ENCODE measurements around the gene RFC2. TPM values are rescaled to one million over a fixed set of nuclear protein-coding genes. Genes with fewer than 3 reads are reported as not detected.

Gene RFC2
- total RNA-seq, 2 donors from 2014 or later = 15.6 to 21.9 TPM

DNA sequence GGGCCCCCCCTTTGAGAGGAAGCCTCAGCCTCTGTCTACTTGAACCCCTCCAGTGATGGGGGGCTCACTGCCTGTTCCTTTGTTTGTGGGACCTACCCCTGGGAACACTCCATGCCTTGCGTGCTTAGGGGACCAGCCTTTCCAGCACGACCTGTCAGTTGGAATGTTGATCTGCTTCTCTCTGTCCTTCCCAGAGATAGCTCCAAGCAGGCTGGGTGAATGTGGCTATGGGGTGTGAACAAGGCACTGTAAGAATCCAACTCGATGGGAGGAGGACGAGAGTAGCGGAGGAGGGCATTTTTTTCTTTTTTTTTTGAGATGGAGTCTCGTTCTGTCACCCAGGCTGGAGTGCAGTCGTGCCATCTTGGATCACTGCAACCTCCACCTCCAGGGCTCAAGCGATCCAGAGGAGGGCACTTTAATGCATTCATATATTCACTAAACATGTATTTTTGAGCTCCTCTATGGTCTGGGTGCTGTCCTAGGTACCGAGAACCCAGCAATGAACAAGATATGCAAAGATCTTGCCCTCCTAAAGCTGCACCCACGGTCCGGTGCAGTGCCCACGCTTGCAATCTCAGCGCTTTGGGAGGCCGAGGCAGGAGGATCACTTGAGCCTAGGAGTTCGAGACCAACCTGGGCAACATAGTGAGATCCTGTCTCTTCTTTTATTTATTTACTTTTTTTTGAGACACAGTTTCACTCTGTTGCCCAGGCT, 43.5 kb upstream of the RFC2 start:
- Histone ChIP-seq H3K9me3 (no peaks in the 10 kb centered on the region), H3K36me3 (no peaks in the 10 kb centered on the region), H3K4me1 (replicated peaks) (no peaks in the 10 kb centered on the region), H3K4me3 (no peak overlapping the region), H3K27me3 (replicated peaks; ENCODE audit: insufficient read depth) (no peaks in the 10 kb centered on the region), H3K27ac (no peak overlapping the region)
- intact Hi-C loops (cut with DNase I) = no loop called here
- 85% methylated on average over 15 of the region's 15 CpGs for WGBS
- DNase-seq (ENCODE audit: low spot score) = no peak
- TF ChIP-seq, protein P1, sequence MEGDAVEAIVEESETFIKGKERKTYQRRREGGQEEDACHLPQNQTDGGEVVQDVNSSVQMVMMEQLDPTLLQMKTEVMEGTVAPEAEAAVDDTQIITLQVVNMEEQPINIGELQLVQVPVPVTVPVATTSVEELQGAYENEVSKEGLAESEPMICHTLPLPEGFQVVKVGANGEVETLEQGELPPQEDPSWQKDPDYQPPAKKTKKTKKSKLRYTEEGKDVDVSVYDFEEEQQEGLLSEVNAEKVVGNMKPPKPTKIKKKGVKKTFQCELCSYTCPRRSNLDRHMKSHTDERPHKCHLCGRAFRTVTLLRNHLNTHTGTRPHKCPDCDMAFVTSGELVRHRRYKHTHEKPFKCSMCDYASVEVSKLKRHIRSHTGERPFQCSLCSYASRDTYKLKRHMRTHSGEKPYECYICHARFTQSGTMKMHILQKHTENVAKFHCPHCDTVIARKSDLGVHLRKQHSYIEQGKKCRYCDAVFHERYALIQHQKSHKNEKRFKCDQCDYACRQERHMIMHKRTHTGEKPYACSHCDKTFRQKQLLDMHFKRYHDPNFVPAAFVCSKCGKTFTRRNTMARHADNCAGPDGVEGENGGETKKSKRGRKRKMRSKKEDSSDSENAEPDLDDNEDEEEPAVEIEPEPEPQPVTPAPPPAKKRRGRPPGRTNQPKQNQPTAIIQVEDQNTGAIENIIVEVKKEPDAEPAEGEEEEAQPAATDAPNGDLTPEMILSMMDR (IDR thresholded peaks at IDR 0.05) = no peak
- TF ChIP-seq POLR2AphosphoS5 (IDR thresholded peaks at IDR 0.05) = no peak
- no peak for TF ChIP-seq POLR2A (IDR thresholded peaks at IDR 0.05)

DNA sequence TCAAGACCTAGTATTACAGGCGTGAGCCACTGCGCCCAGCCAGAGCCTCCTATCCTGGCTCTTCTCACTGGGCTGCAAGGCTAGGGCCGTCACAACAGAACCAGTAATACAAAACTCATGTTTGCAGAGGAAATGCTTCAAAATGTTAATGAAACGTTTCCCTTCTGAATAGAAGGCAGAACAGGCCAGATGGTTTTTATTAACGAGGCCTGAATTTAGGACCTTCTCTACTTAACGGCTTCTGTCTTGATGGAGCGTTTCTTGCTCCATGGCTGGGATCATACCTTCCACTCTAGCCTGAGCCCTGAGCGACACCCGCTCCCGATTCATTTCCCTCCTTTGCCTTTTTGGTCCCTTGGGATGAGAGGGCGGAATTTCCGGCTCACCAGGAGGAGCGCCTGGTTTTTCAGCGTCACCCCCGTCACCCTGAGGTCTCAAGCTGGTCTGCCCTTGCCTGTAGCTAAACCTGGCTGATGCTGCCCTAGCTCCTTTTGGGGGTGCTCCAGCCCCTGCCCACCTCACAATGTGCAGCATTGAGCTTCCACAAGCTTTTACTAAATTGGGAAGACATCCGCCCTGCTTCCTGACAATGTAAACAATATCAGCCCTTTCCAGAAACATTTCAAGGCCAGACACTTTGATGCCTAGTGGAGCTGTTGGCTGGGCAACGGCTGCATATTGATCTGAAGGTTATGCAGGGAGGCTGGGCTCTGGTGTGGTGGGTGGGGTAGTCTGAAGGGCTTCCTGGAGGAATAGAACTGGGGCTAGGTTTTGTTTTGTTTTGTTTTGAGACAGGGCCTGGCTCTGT, 40.2 kb upstream of the RFC2 start:
- Histone ChIP-seq H3K4me3 (no peak overlapping the region), H3K9me3 (no peaks in the 10 kb centered on the region), H3K36me3 (no peaks in the 10 kb centered on the region), H3K4me1 (replicated peaks) (peaks cover 4% of the 10 kb centered on the region), H3K27ac (no peak overlapping the region), H3K27me3 (replicated peaks; ENCODE audit: insufficient read depth) (no peaks in the 10 kb centered on the region)
- WGBS = 60% methylated on average over 17 of the region's 17 CpGs
- TF ChIP-seq POLR2AphosphoS5 (IDR thresholded peaks at IDR 0.05) = no peak
- TF ChIP-seq POLR2A (IDR thresholded peaks at IDR 0.05) = no peak
- TF ChIP-seq, protein P1 (IDR thresholded peaks at IDR 0.05) = no peak
- no peak for DNase-seq (ENCODE audit: low spot score)
- intact Hi-C loops (cut with DNase I) = no loop called here

DNA sequence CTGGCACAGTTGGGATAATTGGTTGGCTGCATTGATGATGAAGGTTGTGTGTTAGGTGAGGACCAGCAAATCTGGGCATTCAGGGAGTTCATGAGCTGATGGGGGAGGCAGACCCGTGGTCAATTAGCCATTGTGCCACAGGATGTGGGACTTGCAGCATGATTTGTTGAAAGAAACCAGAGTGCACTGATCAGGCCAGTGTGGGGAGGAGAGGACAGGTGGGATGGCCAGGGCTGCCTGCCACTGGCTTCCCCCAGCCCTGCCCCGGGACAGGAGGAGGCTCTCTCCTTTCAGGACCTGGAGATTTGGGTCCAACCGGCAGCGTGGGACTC, 39.3 kb upstream of the RFC2 start:
- WGBS = 76% methylated on average over 4 of the region's 4 CpGs
- H3K27ac ChIP-seq = no peak overlapping the region
- H3K36me3 ChIP-seq = no peaks in the 10 kb centered on the region
- peaks cover 9% of the 10 kb centered on the region for H3K4me1 ChIP-seq (replicated peaks)
- TF ChIP-seq, protein P1 (IDR thresholded peaks at IDR 0.05) = no peak
- TF ChIP-seq POLR2A (IDR thresholded peaks at IDR 0.05) (no peak), POLR2AphosphoS5 (IDR thresholded peaks at IDR 0.05) (no peak)
- intact Hi-C loops (cut with DNase I) = no loop called here
- DNase-seq (ENCODE audit: low spot score) = no peak
- H3K27me3 ChIP-seq (replicated peaks; ENCODE audit: insufficient read depth) = no peaks in the 10 kb centered on the region
- no peak overlapping the region for H3K4me3 ChIP-seq
- no peaks in the 10 kb centered on the region for H3K9me3 ChIP-seq

DNA sequence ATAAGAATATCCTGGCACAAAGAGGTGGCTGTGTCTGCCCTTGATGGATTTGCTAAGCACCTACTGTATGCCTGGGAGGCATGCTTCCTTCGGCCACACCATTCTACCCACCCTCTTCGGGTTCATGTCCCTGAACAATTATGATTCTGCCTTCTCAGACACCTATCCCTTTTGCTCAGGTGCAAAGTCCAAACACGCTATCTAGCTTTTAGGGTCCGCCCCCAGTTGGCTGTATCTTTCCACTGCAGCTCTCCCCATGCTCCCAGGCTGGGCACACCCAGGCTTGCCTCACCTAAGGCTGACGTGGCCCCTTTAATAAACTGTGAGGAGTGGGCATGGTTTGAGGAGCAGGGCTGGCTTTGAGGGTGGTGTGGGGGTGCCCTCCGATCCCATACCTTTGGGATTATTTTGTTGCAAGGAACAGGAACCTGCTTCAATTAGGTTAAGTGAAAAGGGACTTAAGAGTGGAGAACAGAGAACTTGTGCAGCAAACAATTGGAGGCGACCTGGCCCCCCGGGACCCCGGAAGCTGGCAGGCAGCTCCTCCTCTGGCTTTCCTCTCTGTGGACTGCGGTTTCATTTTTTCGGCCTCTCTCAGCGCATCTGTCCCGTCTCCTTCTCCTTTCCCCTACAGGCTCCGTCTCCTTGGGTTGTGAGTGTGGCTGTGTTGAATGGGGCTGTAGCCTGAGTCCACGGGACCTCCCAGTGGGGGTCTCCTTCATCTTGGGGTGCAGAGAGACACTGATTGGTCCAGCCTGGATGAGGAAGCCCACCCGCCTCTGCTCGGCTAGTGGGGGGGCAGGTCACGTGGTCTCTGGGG, 38.8 kb upstream of the RFC2 start:
- TF ChIP-seq POLR2A (IDR thresholded peaks at IDR 0.05) (no peak), POLR2AphosphoS5 (IDR thresholded peaks at IDR 0.05) (no peak)
- TF ChIP-seq, protein P1 (IDR thresholded peaks at IDR 0.05) = no peak
- WGBS = 81% methylated on average over 18 of the region's 18 CpGs
- no peak for DNase-seq (ENCODE audit: low spot score)
- intact Hi-C loops (cut with DNase I) = no loop called here
- Histone ChIP-seq H3K4me1 (replicated peaks) (peaks cover 9% of the 10 kb centered on the region), H3K9me3 (no peaks in the 10 kb centered on the region), H3K36me3 (no peaks in the 10 kb centered on the region), H3K27me3 (replicated peaks; ENCODE audit: insufficient read depth) (no peaks in the 10 kb centered on the region), H3K27ac (no peak overlapping the region), H3K4me3 (no peak overlapping the region)

Data from prostate gland (tissue), 2 donors.